ENCODE results near the gene CNIH3.

CNIH3 gene

GRCh38 chr1:224739997-224740684, 124.0 kb downstream of the CNIH3 start:
- no peak for DNase-seq (ENCODE audit: low read depth in 1 of 2, low spot score in 1 of 2)

- DNase-seq (ENCODE audit: low read depth in 1 of 2, low spot score in 1 of 2), result no peak
Observed at GRCh38 chr1:224740685-224741052, 124.6 kb downstream of the CNIH3 start.

GRCh38 chr1:224742349-224742748, 126.2 kb downstream of the CNIH3 start:
- no peak for DNase-seq (ENCODE audit: low read depth in 1 of 2, low spot score in 1 of 2)

- DNase-seq (ENCODE audit: low read depth in 1 of 2, low spot score in 1 of 2), result no peak
Observed at GRCh38 chr1:224743608-224744164, 127.6 kb downstream of the CNIH3 start.

- no peak for DNase-seq (ENCODE audit: low read depth in 1 of 2, low spot score in 1 of 2)
Observed at GRCh38 chr1:224744521-224744920, 128.4 kb downstream of the CNIH3 start.

GRCh38 chr1:224745394-224745793, 129.3 kb downstream of the CNIH3 start:
- no peak for DNase-seq (ENCODE audit: low read depth in 1 of 2, low spot score in 1 of 2)

- DNase-seq (ENCODE audit: low read depth in 1 of 2, low spot score in 1 of 2), result no peak
Observed at GRCh38 chr1:224745924-224746323, 129.8 kb downstream of the CNIH3 start.

- DNase-seq (ENCODE audit: low read depth in 1 of 2, low spot score in 1 of 2), result no peak
Observed at GRCh38 chr1:224747578-224747977, 131.5 kb downstream of the CNIH3 start.

GRCh38 chr1:224749916-224750315, 133.8 kb downstream of the CNIH3 start:
- DNase-seq (ENCODE audit: low read depth in 1 of 2, low spot score in 1 of 2), result no peak

GRCh38 chr1:224751624-224752311, 135.7 kb downstream of the CNIH3 start:
- DNase-seq (ENCODE audit: low read depth in 1 of 2, low spot score in 1 of 2), result no peak

GRCh38 chr1:224753491-224753890, 137.4 kb downstream of the CNIH3 start:
- no peak for DNase-seq (ENCODE audit: low read depth in 1 of 2, low spot score in 1 of 2)

- no peak for DNase-seq (ENCODE audit: low read depth in 1 of 2, low spot score in 1 of 2)
Observed at GRCh38 chr1:224755586-224755985, 139.5 kb downstream of the CNIH3 start.

- DNase-seq (ENCODE audit: low read depth in 1 of 2, low spot score in 1 of 2), result no peak
Observed at GRCh38 chr1:224757508-224757907, 141.4 kb downstream of the CNIH3 start.

GRCh38 chr1:224759135-224759534, 143.0 kb downstream of the CNIH3 start:
- no peak for DNase-seq (ENCODE audit: low read depth in 1 of 2, low spot score in 1 of 2)

- DNase-seq (ENCODE audit: low read depth in 1 of 2, low spot score in 1 of 2), result no peak
Observed at GRCh38 chr1:224759681-224760091, 143.6 kb downstream of the CNIH3 start.

GRCh38 chr1:224760163-224760562, 144.0 kb downstream of the CNIH3 start:
- DNase-seq (ENCODE audit: low read depth in 1 of 2, low spot score in 1 of 2), result no peak

- DNase-seq (ENCODE audit: low read depth in 1 of 2, low spot score in 1 of 2), result no peak
Observed at GRCh38 chr1:224761245-224761644, 145.1 kb downstream of the CNIH3 start.

GRCh38 chr1:224762046-224762445, 145.9 kb downstream of the CNIH3 start:
- DNase-seq (ENCODE audit: low read depth in 1 of 2, low spot score in 1 of 2), result no peak

GRCh38 chr1:224762701-224763100, 146.6 kb downstream of the CNIH3 start:
- DNase-seq (ENCODE audit: low read depth in 1 of 2, low spot score in 1 of 2), result no peak

- DNase-seq (ENCODE audit: low read depth in 1 of 2, low spot score in 1 of 2), result no peak
Observed at GRCh38 chr1:224763126-224763775, 147.1 kb downstream of the CNIH3 start.

- no peak for DNase-seq (ENCODE audit: low read depth in 1 of 2, low spot score in 1 of 2)
Observed at GRCh38 chr1:224766266-224766665, 150.1 kb downstream of the CNIH3 start.

GRCh38 chr1:224767031-224767430, 150.9 kb downstream of the CNIH3 start:
- no peak for DNase-seq (ENCODE audit: low read depth in 1 of 2, low spot score in 1 of 2)
